IMR-90 (cell line): ENCODE measurements around the gene RCBTB2.

Experiments used
- CEBPB ChIP-seq: IDR thresholded peaks from 2 replicates; pipeline ENCODE4 v1.6.1; 2012; ENCODE audit warnings: low read depth, low read length, improper control_type of control experiment
- CHD1 ChIP-seq: IDR thresholded peaks from 2 replicates; pipeline ENCODE4 v1.6.1; 2012; ENCODE audit warnings: low read depth, low read length, improper control_type of control experiment
- MXI1 ChIP-seq: IDR thresholded peaks from 2 replicates; pipeline ENCODE4 v1.6.1; 2012; ENCODE audit warnings: low read depth, mild to moderate bottlenecking, low read length, moderate library complexity, borderline replicate concordance
- POLR2A ChIP-seq: IDR thresholded peaks from 2 replicates; pipeline ENCODE4 v1.6.1; 2012; ENCODE audit warnings: mild to moderate bottlenecking, low read depth, low read length
- RAD21 ChIP-seq: IDR thresholded peaks from 2 replicates; pipeline ENCODE4 v1.6.1; 2012; ENCODE audit warnings: low read length, improper control_type of control experiment
- RCOR1 ChIP-seq: IDR thresholded peaks from 2 replicates; pipeline ENCODE4 v1.6.1; 2012; ENCODE audit warnings: mild to moderate bottlenecking, low read length, improper control_type of control experiment; ENCODE audit not compliant: insufficient replicate concordance
- RFX5 ChIP-seq: IDR thresholded peaks from 2 replicates; pipeline ENCODE4 v1.8.0; 2012; ENCODE audit warnings: low read depth, mild to moderate bottlenecking, low read length, moderate library complexity
- TF ChIP-seq, protein P1 (sequence below): conservative IDR thresholded peaks from 2 replicates; pipeline ENCODE4 v1.5.1; 2012; ENCODE audit warnings: mild to moderate bottlenecking, low read depth, low read length, improper control_type of control experiment

DNA sequence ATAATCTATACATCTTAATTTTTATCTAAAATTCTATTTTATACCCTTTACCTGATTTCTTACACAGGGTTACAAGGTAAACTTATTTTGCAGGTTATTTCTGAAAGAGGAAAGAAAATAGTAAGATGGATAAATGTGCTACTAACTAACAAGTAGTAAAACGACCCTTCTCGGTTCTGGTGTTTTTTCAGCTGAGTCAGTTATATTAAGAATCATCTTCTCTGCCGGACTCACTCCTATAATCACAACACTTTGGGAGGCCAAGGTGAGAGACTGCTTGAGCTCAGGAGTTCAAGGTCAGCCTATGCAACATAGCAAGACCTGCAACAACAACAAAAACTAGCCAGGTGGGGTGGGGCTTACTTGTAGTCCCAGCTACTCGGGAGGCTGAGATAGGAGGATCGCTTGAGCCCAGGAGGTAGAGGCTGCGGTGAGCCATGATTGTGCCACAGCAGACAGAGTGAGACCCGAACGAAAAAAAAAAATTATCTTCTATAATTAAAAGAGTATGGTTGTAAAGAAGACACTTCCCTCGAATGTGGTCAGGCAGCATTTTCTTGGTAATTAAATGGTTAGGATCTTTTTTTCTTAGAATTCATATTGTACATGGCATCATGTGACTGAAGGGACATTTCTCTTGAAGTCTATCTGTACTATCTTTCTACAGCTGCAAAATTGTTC, 27.9 kb upstream of the RCBTB2 start:
- TF ChIP-seq, protein P1, sequence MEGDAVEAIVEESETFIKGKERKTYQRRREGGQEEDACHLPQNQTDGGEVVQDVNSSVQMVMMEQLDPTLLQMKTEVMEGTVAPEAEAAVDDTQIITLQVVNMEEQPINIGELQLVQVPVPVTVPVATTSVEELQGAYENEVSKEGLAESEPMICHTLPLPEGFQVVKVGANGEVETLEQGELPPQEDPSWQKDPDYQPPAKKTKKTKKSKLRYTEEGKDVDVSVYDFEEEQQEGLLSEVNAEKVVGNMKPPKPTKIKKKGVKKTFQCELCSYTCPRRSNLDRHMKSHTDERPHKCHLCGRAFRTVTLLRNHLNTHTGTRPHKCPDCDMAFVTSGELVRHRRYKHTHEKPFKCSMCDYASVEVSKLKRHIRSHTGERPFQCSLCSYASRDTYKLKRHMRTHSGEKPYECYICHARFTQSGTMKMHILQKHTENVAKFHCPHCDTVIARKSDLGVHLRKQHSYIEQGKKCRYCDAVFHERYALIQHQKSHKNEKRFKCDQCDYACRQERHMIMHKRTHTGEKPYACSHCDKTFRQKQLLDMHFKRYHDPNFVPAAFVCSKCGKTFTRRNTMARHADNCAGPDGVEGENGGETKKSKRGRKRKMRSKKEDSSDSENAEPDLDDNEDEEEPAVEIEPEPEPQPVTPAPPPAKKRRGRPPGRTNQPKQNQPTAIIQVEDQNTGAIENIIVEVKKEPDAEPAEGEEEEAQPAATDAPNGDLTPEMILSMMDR, result no peak
- TF ChIP-seq POLR2A (no peak), CHD1 (no peak), RCOR1 (no peak), RFX5 (no peak), MXI1 (no peak), CEBPB (no peak), RAD21 (no peak)
